K562 (cell line): ENCODE results near the gene GLDC. TPM values are rescaled to one million over a fixed set of nuclear protein-coding genes. Genes with fewer than 3 reads are reported as not detected.

ENCODE experiments used
- ILF3 ChIP-seq: fragments of 450-650 bp; IDR thresholded peaks from 2 replicates; pipeline ENCODE4 v1.6.1; 2018; ENCODE audit warnings: antibody characterized with exemption, mild to moderate bottlenecking, moderate library complexity, borderline replicate concordance
- MXI1 ChIP-seq: IDR thresholded peaks from 2 replicates; pipeline ENCODE4 v1.6.1; 2011; ENCODE audit warnings: low read depth, mild to moderate bottlenecking, improper control_type of control experiment, low read length
- PHB2 ChIP-seq: fragments of 450-650 bp; IDR thresholded peaks from 2 replicates; pipeline ENCODE4 v1.6.1; 2017; ENCODE audit warnings: low read depth
- PURB ChIP-seq: sonication (generic); formaldehyde crosslinking; IDR thresholded peaks from 2 replicates; pipeline ENCODE4 v1.9.0; 2021; ENCODE audit warnings: low read depth, mild to moderate bottlenecking, missing genetic modification reagents
- SNRNP70 ChIP-seq: fragments of 200-400 bp; formaldehyde crosslinking; optimal IDR thresholded peaks from 2 replicates; pipeline ENCODE3; 2017; ENCODE audit warnings: low read depth, low read length
- TARDBP ChIP-seq: fragments of 450-650 bp; IDR thresholded peaks from 2 replicates; pipeline ENCODE4 v1.6.1; 2016
- polyA plus RNA-seq, 8 experiments: library from polyadenylated mRNA; depleted of rRNA in 4 of 8; stranded (reverse) in 5 of 8; unstranded in 3 of 8; fragments of >200 nt; fragmentation: Nextera tagmentation in 2 of 8; fragmentation: Illumina TruSeq in 1 of 8; extraction: Ambion mirVana in 2 of 8; extraction: Trizol in 1 of 8; gene quantifications; 2 replicates each; pipeline versions ENCODE4 v1.2.1 to v1.2.3, GENCODE V29; 2011 to 2014; ENCODE audit warnings: inconsistent platforms in 1 of 8, missing spikeins in 1 of 8
- total RNA-seq, 7 experiments: library from RNA; depleted of rRNA in 6 of 7; stranded (reverse); fragments of >200 nt in 6 of 7; fragmentation: Illumina TruSeq in 2 of 7; extraction: Trizol in 2 of 7; gene quantifications; 2 replicates each; pipeline versions ENCODE4 v1.2.1 to v1.2.3, GENCODE V29; 2011 to 2021; ENCODE audit warnings: low replicate concordance in 1 of 7
- TF ChIP-seq, protein P1 (sequence below): fragments of 450-650 bp; IDR thresholded peaks from 2 replicates; pipeline ENCODE4 v1.6.1; 2016; ENCODE audit warnings: mild to moderate bottlenecking, moderate library complexity
- TF ChIP-seq, protein P2 (sequence below): sonication (generic); formaldehyde crosslinking; IDR thresholded peaks from 2 replicates; pipeline ENCODE4 v1.4.0; 2020; ENCODE audit warnings: mild to moderate bottlenecking, missing genetic modification reagents
- TF ChIP-seq, protein P3 (sequence below): fragments of 250-450 bp; sonication (Bioruptor Pico); IDR thresholded peaks from 2 replicates; pipeline ENCODE4 v1.5.0; 2020; ENCODE audit warnings: mild to moderate bottlenecking, borderline replicate concordance

GLDC gene
- total and polyA plus RNA-seq, 9 of the 15 experiments (the other 6 are each of a cell fraction or from before 2014, with no cell fraction given) = 0.03 to 0.27 (median 0.08) TPM; not detected in 6

DNA sequence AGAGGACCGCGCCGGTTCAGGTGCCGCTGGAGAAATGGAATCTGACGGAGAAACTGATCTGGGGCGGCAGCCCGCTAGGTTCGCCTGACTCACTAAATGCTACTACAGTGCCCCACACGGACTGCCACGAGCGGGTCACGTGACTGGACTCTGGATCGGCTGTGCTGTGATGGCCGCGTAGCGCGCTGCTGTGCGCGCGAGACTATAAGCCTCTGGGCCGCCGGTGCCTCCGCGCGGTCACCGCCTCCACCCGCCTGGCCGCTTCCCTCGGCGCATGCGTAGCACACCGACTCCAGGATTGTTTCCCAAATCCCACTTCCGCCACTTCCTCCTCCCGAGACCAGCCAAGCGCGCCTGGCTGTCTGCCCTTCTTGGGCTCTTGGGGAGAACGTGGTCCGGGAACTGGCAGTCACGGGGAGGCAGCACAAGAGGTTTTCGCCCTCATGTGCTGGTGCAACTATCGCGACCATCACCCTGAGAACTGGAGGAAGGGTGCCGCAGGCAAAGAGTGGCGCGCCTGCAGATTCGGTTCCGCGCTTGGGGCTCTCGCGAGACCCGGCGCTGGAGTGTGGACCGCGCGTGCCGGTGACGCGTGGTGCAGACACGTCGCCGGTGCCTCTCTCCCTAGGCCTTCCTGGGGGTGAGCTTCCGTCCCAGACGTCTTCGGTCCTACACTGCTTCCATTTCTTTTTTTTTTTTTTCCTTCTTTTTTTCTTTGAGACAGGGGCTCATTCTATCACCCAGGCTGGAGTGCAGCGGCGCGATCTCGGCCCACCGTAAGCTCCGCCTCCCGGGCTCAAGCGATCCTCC is 35.8 kb upstream of the GLDC start (continued):
- TF ChIP-seq, protein P1, sequence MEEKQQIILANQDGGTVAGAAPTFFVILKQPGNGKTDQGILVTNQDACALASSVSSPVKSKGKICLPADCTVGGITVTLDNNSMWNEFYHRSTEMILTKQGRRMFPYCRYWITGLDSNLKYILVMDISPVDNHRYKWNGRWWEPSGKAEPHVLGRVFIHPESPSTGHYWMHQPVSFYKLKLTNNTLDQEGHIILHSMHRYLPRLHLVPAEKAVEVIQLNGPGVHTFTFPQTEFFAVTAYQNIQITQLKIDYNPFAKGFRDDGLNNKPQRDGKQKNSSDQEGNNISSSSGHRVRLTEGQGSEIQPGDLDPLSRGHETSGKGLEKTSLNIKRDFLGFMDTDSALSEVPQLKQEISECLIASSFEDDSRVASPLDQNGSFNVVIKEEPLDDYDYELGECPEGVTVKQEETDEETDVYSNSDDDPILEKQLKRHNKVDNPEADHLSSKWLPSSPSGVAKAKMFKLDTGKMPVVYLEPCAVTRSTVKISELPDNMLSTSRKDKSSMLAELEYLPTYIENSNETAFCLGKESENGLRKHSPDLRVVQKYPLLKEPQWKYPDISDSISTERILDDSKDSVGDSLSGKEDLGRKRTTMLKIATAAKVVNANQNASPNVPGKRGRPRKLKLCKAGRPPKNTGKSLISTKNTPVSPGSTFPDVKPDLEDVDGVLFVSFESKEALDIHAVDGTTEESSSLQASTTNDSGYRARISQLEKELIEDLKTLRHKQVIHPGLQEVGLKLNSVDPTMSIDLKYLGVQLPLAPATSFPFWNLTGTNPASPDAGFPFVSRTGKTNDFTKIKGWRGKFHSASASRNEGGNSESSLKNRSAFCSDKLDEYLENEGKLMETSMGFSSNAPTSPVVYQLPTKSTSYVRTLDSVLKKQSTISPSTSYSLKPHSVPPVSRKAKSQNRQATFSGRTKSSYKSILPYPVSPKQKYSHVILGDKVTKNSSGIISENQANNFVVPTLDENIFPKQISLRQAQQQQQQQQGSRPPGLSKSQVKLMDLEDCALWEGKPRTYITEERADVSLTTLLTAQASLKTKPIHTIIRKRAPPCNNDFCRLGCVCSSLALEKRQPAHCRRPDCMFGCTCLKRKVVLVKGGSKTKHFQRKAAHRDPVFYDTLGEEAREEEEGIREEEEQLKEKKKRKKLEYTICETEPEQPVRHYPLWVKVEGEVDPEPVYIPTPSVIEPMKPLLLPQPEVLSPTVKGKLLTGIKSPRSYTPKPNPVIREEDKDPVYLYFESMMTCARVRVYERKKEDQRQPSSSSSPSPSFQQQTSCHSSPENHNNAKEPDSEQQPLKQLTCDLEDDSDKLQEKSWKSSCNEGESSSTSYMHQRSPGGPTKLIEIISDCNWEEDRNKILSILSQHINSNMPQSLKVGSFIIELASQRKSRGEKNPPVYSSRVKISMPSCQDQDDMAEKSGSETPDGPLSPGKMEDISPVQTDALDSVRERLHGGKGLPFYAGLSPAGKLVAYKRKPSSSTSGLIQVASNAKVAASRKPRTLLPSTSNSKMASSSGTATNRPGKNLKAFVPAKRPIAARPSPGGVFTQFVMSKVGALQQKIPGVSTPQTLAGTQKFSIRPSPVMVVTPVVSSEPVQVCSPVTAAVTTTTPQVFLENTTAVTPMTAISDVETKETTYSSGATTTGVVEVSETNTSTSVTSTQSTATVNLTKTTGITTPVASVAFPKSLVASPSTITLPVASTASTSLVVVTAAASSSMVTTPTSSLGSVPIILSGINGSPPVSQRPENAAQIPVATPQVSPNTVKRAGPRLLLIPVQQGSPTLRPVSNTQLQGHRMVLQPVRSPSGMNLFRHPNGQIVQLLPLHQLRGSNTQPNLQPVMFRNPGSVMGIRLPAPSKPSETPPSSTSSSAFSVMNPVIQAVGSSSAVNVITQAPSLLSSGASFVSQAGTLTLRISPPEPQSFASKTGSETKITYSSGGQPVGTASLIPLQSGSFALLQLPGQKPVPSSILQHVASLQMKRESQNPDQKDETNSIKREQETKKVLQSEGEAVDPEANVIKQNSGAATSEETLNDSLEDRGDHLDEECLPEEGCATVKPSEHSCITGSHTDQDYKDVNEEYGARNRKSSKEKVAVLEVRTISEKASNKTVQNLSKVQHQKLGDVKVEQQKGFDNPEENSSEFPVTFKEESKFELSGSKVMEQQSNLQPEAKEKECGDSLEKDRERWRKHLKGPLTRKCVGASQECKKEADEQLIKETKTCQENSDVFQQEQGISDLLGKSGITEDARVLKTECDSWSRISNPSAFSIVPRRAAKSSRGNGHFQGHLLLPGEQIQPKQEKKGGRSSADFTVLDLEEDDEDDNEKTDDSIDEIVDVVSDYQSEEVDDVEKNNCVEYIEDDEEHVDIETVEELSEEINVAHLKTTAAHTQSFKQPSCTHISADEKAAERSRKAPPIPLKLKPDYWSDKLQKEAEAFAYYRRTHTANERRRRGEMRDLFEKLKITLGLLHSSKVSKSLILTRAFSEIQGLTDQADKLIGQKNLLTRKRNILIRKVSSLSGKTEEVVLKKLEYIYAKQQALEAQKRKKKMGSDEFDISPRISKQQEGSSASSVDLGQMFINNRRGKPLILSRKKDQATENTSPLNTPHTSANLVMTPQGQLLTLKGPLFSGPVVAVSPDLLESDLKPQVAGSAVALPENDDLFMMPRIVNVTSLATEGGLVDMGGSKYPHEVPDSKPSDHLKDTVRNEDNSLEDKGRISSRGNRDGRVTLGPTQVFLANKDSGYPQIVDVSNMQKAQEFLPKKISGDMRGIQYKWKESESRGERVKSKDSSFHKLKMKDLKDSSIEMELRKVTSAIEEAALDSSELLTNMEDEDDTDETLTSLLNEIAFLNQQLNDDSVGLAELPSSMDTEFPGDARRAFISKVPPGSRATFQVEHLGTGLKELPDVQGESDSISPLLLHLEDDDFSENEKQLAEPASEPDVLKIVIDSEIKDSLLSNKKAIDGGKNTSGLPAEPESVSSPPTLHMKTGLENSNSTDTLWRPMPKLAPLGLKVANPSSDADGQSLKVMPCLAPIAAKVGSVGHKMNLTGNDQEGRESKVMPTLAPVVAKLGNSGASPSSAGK = peak; percentile 96
- TF ChIP-seq, protein P2, sequence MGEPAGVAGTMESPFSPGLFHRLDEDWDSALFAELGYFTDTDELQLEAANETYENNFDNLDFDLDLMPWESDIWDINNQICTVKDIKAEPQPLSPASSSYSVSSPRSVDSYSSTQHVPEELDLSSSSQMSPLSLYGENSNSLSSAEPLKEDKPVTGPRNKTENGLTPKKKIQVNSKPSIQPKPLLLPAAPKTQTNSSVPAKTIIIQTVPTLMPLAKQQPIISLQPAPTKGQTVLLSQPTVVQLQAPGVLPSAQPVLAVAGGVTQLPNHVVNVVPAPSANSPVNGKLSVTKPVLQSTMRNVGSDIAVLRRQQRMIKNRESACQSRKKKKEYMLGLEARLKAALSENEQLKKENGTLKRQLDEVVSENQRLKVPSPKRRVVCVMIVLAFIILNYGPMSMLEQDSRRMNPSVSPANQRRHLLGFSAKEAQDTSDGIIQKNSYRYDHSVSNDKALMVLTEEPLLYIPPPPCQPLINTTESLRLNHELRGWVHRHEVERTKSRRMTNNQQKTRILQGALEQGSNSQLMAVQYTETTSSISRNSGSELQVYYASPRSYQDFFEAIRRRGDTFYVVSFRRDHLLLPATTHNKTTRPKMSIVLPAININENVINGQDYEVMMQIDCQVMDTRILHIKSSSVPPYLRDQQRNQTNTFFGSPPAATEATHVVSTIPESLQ (CRISPR knock-in tag) = no peak
- TF ChIP-seq PHB2 (no peak), MXI1 (peak; percentile 55), ILF3 (no peak), TARDBP (no peak), SNRNP70 (no peak), PURB (no peak)
- TF ChIP-seq, protein P3, sequence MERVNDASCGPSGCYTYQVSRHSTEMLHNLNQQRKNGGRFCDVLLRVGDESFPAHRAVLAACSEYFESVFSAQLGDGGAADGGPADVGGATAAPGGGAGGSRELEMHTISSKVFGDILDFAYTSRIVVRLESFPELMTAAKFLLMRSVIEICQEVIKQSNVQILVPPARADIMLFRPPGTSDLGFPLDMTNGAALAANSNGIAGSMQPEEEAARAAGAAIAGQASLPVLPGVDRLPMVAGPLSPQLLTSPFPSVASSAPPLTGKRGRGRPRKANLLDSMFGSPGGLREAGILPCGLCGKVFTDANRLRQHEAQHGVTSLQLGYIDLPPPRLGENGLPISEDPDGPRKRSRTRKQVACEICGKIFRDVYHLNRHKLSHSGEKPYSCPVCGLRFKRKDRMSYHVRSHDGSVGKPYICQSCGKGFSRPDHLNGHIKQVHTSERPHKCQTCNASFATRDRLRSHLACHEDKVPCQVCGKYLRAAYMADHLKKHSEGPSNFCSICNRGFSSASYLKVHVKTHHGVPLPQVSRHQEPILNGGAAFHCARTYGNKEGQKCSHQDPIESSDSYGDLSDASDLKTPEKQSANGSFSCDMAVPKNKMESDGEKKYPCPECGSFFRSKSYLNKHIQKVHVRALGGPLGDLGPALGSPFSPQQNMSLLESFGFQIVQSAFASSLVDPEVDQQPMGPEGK (CRISPR knock-in tag) = no peak
